GM18499 (cell line): Measurements from ENCODE around the gene DIO2.

ENCODE experiments used
- ATAC-seq: cut with Tn5 transposase; IDR thresholded peaks from one replicate; pipeline ENCODE4 v1.9.1; 2021; ENCODE audit warnings: moderate number of reproducible peaks; ENCODE audit not compliant: insufficient read depth, unreplicated experiment

DIO2 gene

DNA sequence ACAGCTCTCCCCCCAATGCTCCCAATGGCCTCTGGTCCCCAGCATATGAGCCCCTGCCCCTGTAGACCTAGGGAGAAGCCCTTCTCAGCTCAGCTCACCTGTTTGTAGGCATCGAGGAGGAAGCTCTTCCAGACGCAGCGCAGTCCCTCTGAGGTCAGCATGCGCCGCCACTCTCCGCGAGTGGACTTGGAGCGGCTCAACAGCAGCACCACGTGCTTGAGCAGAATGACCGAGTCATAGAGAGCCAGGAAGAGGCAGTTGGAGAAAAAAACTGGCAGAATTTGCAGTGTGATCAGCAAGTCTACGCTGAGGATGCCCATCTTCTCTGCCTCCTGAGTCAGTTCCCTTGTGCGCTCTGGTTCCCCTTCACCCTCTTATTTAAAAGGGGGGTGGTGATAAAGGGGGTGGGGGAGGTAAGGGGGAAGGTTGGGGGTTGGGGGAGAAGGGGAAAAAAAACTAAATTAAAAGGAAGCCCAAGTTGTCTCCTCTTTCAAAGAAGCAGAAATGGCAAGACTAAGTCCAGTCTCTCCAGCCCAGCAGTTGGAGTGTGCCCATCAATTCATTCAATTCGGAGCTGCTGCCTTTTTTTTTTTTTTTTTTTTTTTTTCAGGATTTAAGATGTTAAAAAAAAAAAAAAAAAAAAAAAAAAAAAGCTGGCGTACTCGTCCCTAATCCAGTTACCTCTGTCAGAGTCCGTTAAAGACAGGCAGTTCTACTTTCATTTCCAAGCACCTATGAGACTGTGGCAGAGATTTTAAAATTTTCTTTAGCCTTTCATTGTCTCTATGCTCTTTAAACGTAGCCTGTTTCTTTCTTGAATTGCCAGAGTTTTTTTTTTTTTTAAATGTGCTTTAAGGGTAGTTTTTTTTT lies at the start of gene DIO2:
Gene DIO2 (minus strand): TSS at position 352 of the 870 bp plus-strand sequence. CDS start 32 bp downstream, at position 320.
- ATAC-seq = no peak

DNA sequence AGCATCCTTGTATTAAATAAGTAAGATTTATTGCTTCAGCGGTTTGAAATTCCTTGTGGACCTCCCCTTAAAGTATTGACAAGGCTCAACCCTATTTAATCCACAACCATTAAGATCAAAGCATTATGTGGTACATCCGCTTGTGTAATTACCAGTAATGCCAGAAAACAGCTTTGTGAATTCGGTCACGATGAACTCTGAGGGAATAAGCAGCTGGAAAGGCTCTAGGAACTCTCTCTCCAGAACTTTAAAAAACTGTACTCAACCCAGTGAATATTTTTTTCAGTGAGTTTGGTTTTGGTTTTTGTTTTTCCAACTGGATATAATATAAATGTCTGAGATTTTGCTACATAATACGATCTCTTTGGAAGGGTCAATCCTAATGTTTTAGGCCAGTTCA lies 49.3 kb upstream of the DIO2 start:
- no peak for ATAC-seq

DNA sequence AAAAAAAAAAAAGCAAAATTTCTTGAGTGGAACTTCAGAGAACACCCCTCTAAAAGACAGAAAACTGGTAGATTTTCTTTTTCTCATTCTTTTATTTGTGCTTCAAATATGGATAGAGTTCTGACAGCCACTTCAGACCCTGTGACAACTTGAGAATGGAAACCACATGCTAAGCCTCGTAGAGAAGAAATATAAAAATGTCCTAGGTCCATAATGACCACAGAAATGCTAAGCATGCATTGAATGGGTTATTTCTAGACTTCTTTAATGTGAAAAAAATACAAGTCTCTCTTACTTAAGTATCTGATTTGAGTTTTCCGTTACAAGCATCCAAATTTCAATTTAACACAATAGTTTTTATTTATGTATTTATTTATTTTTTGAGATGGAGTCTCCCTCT lies 28.3 kb upstream of the DIO2 start:
- no peak for ATAC-seq

DNA sequence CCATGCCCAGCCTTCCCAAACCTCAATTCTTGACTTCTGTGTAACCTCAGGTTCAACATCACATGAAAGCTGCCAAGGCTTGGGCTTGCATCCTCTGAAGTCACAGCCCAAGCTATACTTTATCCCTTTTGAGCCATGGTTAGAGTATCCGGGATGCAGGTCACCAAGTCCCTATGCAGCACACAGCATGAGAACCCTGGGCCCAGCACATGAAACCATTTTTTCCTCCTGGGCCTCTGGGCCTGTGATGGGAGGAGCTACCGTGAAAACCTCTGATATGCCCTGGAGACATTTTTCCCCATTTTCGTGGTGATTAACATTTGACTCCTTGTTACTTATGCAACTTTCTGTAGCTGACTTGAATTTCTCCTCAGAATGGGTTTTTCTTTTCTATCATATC lies 25.8 kb upstream of the DIO2 start:
- no peak for ATAC-seq

DNA sequence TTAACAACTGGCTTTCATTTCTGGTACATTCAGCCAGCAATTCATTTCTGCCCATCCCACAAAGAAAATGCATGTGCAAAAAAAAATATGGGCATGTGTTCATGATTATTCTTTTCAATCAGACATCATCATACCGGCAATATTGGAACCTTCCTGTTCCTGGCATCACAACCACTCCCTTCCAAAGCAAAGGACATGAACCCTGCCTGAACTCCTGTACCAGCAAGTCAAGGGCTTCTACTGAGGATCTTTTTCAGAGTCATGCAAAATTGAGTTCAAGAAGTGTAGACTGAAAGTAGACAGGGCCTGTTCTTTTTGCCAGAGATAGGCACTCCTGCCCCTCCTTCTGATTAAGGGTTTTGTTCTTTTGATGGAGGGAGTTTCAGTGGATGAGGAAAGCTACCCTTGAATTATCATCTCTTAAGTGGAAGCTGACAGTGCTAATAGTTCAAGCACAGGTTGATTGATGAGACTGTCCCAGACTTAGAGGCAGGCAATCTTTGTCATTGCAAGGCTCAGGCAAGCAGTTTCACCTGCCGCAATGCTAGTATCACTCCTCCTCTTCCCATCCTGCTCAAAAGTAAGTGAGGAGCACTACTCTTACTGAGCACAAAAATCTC lies 22.3 kb upstream of the DIO2 start:
- ATAC-seq = no peak

DNA sequence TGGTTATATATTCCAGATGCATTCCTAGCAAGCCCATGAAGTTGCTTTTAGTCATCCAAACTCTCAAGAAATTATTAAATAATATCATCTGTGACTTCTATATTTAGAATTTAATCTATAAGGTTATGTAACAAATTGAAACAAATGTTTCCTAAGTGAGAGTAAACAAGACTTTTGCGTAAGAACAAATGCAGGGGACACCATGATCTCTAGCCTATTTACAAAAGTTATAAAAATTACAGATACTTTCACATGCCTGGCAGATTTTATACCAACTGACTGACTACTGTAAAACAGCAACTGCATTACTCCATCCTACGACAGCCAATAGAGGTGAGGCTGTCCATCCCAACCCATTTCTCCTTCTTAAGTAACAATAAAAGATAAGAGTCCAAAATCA lies 20.4 kb upstream of the DIO2 start:
- no peak for ATAC-seq

DNA sequence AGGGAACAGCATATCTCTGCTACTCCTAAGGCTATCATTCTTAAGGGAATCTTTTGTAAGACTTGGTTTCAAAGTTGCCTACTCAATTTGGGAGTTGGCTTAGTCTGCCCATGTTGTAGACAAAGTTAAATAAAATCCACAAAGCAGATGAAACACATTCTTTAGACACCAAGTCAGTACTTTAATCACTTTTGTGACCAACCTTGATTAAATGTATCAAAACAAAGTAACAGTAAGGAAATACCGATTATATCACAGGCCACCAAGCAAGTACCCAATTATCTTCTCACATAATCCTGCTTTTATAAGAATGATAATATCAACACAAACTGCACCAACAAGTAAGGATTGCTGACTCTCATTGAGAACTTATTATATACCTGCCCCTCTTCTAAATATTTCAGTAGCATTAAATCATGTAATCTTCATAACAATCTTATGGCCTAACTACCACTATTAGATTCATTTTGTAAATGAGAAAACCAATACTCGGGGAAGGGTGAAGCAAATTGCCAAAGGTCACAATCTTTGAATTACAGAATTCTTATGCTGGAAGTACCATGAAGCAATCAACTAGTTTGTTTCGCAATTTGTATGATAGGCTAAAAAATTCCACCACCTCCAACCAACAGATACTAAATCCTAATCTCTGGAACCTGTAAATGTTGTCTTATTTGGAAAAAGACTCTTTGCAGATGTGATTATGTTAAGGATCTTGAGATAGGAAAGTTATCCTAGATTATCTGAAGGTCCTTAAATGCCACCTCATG lies 12.6 kb upstream of the DIO2 start:
- ATAC-seq = no peak

DNA sequence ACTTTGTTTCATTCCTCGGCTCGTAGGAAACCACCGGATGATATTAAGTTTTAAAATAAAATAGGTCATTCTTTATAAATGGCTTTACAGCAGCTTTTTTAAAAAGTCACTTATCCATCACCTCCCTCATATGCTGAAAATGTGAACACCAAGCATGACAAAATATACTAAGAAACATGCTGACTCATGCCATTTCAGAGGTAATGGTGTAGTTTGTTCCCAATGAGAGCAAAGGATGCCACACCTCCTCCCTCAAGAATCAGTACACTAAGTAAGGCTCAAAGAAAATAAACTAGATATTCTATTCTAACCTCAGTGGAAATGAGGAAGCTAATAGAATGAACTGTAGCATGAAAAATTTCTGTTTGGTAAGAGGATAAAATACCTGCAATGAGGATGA lies 5.5 kb upstream of the DIO2 start:
- no peak for ATAC-seq

DNA sequence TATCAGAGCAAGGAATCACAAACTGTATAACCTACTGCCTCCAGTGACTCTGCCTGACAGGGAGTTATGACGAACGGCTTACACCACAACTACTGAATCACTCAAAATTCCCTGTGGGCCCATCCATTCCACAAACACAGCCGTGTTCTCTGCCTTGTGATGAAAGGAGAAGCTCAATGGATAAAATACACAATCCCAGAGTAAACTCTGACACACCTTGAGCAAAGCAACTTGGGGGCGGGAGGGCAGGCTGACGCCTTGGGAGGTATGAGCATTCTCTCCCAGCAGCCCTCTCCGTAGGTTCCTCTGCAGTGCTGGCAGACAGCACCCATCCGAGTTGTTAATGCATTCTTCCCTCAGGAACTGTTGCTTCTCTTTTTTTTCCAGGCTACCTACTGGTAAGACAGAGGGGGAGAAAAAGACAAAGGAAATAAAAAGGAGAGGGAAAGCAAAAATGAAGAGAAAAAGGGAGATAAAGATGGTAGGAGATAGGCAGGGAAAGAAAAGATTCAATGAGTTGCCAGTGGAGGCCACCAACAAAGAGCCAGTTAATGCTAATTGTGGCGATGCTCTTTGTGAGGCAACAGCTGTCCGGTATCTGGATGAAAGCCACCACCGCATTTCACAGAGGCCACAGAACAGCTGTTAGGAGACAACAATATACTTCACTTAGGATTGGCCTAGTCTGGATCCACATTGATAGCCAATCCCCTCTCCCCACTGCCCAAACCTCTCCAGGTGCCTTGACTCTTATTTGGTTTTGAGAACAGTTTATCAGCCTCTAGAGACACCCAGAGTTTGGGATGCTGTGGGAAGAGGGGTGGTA lies 4.7 kb upstream of the DIO2 start:
- no peak for ATAC-seq

DNA sequence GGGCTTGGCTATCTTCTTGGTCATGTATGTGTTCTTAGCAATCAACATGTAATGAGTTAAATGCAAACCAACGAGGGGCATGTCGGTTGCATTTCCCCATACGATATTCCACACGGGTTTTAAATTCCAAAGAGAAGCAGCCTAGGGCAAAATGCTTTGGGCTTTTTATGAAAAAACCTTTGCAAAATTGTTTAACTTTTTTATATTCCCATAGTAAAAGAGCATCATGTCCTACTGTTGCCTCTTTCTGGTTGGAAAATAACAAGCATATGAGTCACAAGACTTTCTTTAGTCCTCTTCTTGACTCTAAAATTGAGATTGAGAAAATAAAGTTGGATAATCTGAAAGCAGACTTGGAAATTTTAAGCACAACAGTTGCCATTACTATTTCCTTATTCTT lies 3.8 kb upstream of the DIO2 start:
- no peak for ATAC-seq

DNA sequence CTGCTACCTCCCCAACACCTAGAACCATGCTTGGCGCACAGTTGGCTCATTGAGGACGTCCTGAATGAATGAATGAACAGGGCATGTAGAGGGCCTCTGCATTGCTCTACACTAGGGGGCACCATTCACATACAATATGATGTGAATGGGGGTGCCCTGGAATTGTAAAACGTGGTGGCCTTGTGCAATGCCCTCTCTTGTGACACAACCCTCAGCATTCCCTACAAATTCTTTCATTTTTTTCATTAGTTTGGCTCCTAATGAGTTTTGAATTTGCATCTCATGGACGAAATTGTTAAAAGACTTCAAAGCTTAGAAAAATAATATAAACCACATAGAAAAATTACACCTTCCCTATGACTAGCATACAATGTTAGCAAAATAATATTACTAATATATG lies 2.3 kb upstream of the DIO2 start:
- ATAC-seq = no peak

DNA sequence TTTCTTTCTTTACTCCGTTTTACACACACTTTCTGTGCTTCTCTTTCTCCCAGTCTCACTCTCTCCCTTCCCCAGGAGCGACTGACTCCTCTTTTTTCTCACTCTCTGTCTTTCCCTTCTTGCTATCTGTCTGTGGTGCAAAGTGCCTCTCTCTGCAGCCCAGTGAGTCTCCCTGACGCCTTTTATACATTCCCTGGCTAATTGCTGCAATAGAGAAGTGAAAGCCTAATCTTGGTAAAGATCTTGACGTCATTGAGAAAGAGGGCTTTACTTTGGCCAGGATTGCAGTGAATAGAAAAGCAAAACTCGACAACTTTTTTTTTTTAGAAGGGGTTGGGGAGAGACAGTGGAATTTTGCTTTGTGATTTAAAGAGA lies 706 bp upstream of the DIO2 start:
- ATAC-seq = no peak

DNA sequence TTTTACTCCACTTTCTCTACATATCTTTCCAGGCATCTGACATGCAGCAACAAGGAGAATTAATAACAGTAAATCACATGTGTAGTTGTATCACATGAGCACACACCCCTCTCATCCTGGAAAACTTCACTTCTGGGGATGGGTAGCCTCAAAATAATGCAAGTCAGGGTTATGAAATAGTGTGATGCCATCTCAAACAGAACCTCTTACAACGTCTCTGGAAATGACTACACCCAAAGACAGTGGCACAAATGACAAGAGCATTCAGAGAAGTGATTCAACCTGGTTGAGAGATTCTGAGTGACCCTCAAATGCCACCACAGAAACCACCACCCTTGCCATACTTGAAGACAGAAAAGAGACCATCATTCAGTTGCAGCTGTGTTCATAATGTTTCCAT lies 2.8 kb downstream of the DIO2 start:
- ATAC-seq = no peak

DNA sequence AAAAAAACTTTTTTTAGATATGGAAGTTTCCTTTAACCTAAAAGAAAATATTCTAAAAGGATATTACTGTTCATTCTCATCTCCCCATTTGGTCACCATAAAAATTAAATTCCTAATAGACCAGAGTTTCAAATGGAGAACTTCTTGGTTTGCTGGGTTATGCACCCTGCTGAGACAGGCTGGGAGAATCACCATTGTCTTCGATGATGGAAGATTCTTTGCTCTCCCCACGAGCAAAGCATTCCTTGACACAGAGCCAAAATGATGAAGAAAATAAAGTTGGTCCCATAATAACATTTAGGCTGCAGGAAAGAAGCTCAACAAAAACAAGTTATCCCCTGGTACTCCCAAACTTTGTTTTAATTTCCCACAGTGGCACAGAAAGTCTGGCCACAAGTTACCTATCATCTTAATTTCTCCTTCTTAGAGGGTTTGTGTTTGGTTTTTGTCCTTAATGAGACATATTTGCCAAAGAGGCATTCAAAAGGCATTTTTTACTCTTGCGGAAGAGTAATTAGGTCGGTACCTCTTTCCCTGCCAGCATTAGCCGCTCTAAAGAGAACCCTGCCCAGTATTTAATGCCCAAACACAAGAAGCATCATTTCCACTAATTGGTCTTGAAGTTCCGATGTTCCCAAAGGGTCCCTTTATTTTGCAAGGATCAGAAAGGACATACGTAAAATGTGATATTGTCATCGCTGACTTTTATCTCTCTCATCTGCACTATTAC lies 4.8 kb downstream of the DIO2 start:
- ATAC-seq = no peak

DNA sequence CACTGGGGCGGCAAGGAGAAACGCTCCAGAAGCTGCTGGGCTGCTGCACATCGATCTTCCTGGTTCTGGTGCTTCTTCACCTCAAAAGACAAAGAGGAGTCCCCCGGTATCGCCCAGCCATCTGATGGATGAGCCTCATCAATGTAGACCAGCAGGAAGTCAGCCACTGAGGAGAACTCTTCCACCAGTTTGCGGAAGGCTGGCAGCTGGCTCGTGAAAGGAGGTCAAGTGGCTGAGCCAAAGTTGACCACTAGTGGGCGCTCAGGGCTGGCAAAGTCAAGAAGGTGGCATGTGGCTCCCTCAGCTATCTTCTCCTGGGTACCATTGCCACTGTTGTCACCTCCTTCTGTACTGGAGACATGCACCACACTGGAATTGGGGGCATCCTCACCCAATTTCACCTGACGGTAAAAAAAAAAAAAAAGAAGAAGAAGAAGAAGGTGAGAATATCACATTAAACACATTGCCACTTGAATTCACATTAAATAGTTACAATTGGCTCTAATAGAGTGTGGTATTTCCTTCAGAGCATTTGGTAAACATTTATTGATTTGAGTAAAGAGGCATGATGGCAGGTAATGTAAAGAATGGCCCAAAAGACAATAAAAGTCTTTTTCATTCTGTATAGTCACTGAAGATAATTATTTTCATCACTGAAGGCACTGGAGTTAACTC lies 8.3 kb downstream of the DIO2 start:
- ATAC-seq = no peak

DNA sequence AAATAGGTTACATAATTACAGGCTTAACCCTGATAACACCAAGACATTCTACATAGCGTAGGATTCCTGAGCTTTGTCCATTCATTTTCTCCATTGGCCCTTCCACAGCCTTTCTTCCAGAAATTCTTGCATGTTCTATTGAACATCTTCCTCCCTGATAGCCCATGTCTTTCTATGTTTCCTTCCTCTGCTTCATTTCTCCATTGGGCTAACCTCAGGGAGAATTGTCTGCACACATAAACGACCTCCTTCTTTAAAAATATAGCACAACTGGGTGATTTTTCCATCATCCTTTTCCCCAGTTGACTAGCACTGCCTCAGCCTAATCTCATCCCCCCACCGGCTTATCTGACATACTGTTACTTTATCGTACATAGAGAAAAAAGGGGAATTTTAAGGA lies 11.2 kb downstream of the DIO2 start:
- ATAC-seq = no peak

DNA sequence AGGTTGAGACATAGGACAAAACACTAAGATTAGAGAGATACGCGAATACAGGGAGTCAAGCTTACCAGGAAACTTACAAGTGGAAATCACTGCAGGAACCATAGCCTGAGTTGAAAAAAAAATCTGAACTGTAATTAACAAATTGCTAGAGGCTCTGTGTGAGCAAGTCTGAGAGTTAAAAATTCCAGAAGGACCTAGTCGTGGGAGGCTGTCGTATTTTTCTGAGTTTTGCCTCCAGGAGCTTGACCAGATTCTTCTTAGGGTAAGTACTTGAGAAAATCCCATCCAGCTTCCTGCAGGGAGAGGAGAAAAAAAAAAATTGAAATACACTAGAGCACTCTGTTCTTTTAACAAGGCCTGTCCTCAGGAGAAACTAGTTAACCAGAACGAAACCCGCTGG lies 22.7 kb downstream of the DIO2 start:
- ATAC-seq = no peak

DNA sequence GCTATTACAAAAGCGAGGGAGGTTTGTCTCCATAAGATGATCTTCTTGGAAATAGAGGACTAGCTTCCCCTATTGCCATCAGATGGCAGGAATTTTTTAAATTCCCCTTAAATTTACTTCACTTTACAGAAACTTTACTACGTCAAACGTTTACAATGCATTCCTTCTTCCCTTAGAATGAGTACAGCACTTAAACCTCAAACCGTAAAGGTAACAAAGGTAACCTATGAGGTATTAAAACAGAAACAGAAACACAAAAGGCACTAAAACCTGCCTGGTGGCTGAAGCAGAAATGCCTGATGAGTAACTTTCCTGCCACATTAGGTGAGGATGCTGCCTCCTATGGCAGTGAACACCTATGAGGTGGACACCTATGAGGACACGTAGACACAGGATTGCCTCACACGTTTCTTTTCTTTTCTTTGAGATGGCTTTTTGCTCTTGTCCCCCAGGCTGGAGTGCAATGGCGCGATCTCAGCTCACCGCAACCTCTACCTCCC lies 25.0 kb downstream of the DIO2 start:
- no peak for ATAC-seq

DNA sequence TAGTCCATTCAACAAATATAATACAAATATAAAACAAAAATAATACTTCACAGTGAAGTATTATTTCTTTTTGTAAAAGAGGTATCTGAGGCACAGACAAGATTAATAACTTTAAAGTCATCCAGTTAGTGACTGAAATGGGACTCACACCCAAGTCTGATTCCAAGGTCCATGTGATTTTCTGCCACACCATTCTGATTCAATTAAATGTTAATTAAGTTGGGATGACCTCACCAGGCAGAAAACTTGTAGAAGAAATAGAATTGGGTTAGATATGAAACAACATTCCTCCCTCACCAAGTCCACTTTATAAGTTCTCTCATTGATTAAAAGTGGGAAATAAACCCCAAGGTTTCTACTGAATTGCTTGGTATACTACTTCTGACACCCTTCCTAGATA lies 34.4 kb downstream of the DIO2 start:
- ATAC-seq = no peak
